NCI-H526 treated with DMSO at 0.1 percent for 48 hours (cell line): Measurements from ENCODE around the gene TTC17.
"Not testable (repeated sequence)": the region's sequence is repeated elsewhere in the genome, so short reads cannot be mapped to it uniquely, and the experiment has no call there.

ENCODE experiments used
- DNase-seq: peaks from one replicate; lab custom pipeline; 2025; lab: John Stamatoyannopoulos, UW

The TTC17 gene

DNA sequence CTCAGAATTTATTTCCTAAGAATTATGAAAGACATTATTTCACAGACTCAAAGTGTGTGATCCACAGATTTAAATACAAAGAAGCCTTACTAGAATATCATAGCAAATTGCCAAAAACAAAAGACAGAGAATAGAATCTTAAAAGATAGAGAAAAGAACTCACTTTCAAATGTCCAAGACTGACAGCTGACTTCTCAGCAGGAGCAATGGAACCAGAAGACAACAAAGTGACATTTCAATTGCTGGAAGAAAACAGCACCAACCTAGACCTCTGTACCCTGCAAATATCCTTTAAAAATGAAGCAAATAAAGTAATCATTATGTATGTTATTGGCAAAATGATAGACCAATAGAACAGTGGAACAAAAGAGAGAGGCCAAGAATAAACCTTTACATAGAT, 109.2 kb downstream of the TTC17 start:
- no peak for DNase-seq

DNA sequence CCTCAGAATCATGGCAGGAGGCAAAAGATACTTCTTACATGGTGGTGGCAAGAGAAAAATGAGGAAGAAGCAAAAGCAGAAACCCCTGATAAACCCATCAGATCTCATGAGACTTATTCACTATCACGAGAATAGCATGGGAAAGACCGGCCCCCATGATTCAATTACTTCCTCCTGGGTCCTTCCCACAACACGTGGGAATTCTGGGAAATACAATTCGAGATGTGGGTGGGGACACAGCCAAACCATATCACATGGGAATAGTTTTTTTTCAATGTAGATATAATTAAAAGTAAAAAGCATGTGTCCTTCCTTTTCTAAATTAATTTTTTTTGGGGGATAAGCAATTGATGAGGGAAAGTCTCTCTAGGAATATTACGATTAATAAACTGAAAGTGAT, 118.8 kb downstream of the TTC17 start:
- not testable (repeated sequence) for DNase-seq

DNA sequence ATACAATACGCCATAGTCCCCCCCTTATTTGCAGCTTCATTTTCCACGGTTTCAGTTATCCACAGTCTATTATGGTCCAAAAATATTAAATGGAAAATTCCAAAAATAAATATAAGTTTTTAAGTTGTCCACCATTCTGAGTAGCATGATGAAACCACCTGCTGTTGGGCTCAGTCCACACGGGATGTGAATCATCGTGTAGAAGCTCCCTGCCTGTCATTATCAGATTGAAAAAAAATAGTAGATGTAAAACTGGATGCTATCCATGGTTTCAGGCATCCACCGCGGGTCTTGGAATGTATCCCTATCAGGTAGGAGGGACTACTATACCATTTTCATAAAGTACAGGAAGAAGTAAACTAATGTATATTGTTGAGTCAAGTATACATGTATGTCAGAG, 127.4 kb downstream of the TTC17 start:
- no peak for DNase-seq

DNA sequence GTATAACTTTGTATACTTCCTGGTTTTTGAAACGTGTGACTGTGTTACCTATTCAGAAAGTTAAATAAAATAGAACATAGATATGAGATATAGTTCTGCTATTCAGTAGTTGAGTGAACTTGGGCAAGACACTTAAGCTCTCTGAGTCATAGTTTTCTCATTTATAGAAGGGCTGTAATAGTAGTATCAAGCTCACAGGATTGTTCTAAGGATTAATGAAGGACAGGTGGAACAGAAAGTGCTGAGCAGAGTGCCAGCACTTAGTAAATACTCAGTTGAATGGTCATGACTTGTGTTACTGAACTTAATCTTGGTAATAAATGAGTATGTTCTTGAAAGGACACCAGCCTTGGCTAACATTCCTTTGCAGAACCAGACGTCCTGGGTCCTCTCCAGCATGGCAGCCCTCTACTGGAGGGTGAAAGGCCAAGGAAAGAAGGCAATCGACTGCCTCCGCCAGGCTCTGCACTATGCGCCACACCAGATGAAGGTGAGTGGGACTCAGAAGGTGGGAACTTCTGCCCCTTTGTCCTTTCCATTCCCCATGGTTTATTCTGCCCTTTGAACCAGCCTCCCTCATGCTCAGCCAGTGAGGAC, 131.2 kb downstream of the TTC17 start:
- DNase-seq = no peak

DNA sequence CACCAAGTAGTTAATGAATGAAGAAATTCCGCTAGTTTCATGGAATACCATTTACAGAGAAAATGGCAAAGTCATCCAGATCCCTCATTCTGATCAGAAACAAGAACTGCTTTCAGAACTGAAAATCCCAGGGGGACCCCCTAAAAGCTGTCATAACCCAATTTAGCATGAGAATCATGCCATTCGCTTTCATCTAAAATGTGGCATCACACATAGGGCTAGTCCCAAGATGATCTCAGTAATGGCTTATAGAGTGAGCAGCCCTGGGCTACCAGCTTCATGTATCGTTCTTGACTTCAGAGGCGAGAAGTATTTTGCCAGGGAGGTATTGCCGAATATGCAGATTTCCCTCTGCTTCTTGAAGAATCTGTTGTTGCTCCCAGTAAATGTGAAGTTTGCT, 134.0 kb downstream of the TTC17 start:
- no peak for DNase-seq

DNA sequence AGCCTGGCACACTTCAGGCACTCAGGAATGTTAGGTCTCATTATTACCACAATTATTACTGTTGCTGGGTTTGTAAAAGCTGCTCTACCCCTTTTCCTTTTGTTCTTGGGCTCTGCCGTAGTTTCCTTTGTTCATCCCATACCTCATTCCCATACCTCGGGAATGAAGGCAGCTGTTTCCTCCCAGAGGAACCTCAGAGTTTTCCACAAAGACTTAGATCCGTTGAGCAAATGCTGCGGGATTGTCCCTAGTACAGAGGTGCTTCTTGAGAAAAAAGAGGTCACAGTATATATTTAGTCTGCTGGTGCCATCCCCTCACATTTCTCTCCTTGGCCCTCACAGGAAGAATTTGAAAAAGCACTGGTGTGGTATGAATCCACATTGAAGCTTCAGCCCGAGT, 134.7 kb downstream of the TTC17 start:
- DNase-seq = no peak

DNA sequence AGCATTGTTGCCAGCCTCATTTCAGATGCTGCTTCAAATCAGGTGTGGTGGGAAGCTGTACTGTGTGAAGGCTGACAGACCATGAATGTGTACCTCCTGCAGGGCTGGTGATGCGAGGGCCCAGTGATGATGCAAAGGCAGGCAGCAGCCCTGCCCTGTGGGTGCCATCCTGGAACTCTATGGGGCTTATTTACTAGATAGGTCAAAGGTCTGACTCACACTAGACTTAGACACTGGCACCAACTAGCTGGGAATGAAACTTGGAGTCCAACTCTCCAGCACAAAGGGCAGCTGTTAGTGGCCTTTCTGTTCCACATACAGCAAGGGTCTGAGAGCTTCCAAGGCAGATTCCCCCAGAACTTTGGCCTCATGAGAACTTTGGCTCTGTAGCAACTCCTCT, 138.4 kb downstream of the TTC17 start:
- no peak for DNase-seq

DNA sequence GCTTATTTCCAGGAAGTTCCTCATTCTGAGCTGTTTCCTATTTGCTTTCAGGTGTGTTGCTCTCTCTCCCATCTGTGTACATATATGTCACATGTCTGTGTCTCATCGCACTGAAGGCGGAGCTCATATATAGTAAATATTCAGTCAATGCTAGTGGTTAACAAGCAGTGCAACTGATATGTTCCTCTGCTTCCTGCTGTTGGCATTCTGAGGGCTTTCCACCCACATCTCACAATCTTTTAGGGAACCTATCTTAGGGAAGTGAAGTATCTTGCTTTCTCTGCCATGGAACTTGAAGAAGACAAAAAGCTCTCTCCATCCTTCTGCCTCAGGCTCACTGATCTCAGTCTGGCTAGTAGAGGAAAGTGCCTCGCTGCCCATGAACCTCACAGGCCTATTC, 139.8 kb downstream of the TTC17 start:
- DNase-seq = no peak

DNA sequence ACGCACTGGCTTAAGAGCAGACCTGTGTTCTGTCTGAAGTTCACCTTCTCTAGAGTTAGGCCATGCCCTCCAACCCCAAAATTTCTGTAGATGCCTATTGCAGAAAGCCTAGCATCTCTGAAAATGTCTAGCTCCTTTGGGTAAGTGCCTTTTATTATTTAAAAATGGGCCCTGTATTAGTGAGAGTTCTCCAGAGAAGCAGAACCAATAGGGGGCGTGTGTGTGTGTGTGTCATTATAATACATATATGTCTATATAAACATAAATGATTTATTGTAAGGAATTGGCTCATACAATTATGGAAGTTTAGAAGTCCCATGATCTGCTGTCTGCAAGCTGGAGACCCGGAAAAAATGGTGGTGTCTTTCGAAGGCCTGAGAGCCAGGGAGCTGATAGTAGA, 144.7 kb downstream of the TTC17 start:
- no peak for DNase-seq

DNA sequence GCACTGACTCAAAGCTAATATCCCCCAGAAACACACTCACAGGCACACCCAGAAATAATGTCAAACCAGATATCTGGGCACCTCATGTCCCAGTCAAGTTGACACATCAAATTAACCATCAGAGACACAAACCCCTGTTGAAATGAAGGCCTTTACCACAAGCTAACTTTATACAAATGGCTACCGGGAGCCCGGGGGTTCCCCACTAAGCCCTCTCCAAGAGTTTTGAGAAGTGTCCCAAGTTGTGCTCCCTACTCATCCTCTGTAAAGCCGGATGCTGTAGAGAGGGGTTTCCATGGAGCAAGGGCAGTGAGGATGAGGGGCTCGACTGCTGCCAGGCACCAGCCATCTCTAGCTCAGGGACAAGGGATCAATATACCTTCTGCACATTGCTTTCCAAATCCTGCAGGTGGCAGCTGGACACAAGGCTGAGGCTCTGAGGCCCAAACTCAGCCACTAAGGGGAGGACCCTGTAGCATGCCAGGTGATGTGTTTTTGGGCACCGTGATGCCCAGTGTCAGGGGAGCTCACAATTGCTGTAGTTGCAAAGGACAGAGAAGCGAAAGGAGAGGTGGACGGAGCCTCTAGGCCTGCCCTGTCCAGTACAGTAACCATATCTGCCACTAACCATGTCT, 145.7 kb downstream of the TTC17 start:
- peak; percentile 7 for DNase-seq

DNA sequence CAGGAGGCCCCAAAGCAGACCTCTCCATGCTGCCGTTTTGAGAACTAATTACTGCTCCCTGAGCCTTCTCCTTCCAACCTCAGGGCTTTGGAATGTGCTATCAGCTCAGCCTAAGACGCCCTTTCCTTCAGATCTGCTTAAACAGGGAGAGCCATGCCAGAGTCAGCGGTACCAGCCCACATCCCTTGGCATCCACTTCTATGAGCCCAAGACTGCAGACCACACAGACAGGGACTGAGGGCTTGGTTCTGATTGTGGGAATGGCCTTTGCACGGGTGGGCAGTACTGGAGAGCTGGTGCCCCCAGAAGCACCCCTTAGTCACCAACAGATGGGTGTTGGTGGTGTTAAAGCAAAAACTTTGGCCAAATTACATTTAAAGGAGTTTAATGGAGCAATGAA, 146.5 kb downstream of the TTC17 start:
- DNase-seq = no peak

DNA sequence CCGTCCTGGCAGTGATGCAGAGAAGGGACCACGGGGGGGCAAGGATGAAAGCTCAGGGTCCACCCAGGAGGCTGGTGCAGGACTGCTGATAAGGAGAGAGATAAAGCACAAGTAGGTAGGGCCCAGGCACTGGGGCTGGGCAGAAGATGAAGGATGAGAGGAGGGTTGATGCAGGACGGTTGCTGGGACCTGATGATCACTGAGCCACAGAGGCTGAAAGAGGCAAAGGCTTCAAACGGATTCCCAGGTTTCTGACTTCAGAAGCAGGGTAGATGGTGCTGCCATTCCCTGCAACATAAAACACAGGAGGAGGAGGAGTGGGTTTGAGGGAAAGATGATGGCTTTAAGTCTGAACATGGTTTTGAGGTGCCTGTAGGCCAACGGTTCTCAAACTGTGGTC, 148.5 kb downstream of the TTC17 start:
- DNase-seq = no peak

DNA sequence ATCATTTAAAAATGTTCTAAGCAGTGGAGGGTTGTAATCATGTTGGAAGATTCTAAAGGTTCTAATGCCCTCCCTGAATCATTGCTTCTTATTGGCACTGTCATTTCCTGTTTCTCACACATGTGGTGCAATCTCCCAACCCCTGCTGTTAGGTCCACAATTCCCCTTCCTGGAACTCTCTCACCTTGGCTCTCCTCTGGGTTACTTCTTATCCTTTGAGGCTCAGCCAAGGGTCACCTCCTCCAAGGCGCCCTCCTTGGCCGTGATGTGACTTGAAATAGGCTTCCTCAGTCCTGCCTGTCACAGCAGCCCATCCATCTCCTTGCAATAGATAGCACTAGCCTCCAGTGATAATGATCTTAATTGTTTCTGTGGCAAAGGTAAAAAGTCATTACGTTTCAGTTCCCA, 149.8 kb downstream of the TTC17 start:
- DNase-seq = no peak

DNA sequence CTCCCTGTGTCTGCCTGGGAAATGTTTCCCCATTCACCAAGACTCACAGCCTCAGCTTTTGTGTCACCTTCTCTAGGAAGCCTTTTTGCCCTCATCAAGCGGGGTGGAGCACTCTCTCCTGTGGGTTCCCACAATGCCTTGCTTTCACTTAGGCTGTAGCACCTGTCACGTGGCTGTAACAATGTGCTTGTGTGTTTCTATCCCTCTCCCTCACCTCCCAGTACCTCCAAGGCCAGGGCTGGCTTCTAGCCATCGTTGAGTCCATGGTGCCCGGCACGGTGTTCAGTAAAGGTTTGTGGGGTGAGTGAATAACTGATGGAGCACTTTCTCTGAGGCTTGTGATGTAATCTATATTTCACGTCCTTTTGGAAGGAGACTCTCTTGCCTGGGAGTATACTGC, 153.2 kb downstream of the TTC17 start:
- DNase-seq = no peak

DNA sequence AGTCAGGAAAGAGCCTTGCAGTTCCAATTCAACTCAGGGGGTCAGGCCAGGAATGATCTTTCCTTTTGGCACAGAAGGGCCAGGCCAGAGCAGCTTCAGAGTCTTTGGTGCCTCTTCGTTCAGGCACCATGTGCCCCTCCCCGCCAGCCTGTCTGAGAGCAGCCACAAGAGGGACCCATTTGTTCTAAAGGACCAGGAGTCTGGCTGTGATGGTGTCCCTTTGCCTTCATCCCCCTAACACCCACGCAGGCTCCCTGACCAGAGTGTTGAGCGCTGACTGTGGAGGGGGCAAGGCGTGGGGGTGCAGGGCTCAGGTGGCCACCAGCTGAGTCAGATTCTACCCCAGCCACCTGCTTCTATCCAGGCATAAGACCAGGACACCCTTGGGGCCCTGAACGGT, 156.4 kb downstream of the TTC17 start:
- no peak for DNase-seq

DNA sequence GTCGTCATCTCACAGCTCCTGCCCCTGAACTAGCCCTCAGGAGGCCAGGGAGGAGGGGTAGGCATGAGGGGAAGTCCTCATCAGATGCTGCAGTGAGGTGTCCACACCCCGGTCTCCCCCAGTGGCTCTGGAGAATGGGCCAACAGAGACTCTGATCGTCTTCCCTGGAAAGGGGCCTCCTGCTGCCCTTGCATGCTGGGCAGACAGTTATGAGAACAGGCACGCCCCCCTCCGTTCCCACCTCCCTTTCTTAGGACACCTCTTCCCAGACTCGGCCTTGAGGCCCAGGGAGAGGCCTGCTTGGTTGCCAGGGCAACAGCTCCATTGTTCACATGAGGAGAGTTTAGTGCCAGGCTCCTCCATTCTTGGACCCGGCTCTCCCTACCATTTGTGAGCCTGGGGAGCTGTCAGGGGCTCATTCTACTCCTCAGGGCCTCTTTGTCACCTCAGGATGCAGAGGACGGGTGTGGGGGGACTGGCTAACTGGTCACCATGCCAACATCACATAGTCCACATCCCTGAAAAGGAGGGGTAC, 157.7 kb downstream of the TTC17 start:
- DNase-seq = no peak

DNA sequence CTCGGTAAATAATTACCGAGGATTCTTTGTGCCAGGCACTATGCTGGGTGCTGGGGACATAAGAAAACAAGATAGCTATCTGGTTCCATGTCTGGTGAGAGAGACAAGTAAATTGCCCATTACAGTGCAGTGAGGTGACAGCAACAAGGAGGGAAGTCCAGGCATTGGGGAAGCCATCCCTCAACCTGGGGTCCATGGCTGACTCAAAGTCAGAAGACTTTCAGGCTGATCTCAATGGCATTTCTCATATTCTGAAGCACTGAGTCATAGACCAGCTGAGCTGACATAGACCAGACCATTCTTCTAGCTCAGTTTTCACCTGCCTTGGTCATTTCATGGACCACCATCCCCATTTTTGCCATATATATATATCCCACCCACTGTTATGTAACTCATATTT, 158.8 kb downstream of the TTC17 start:
- no peak for DNase-seq

DNA sequence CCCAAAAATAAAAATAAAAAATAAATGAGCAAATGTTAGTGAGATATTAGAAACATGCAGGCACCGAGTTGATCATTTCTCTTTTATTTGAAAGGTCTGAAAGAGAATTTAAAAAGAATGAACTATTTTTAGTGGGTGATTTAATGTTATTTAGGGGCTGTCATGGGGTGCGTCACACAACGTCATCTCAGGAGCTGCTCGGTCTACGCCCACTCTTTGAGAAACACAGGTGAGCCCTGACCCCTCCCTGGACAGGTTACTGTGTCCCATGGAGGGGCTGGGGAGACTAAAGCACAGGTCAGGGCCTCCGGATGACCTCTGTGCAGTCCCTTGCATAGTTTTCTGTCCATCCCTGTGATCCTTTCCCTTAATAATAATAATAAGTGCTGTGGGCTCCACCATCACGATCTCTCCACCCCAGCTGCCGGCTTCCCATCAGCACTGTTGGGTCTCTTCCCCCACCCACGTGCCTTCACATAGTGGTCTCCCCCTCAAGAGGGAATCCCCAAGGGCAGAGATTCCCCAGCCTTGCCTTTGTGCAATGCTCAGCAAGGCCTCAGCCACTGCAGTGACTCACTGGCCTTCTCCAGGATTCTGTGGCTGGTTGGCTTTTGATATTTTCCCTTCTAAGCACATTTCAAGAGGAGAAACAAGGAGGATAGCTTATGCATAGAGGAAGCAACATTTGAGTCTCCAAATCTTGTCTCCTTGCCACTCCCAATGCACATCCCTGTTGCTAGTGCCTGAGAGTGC, 159.9 kb downstream of the TTC17 start:
- DNase-seq = no peak

DNA sequence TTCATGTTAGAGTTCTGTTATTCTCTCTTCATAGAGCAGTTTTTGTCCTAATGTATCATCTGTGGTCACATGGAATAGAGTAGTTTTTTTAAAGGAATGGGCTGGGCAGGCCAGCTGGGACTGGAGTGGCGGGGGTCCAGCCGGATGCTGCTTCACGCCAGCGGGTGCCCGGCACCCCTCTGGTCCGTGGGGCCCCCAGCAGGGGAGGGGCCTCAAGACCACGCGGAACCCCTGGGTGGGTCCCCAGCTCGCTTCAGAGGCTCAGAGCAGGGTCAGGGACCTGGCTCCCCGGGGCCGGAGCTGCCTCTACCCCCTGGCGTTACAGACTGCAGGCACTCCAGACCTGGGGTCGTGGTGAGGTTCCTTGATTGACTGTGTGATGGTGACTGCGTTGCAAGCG, 162.8 kb downstream of the TTC17 start:
- no peak for DNase-seq

DNA sequence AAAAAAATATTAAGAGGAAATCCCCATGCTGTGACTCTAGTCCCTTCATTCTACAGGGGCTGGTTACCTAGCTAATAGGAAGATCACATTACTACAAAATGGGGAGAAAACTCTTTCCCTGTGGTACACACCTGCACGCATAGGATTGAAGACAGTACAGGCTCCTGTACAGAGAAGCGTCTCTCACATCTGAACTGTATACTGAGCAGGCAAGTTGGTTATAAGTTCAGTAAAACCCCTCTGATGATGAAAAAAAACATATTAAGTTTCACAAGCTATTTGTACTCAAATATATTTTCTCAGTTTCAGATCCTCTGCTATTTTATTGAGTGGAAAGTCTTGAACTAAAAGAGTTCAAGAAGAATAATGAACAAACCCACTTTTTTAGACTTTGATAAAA, 164.9 kb downstream of the TTC17 start:
- DNase-seq = no peak

DNA sequence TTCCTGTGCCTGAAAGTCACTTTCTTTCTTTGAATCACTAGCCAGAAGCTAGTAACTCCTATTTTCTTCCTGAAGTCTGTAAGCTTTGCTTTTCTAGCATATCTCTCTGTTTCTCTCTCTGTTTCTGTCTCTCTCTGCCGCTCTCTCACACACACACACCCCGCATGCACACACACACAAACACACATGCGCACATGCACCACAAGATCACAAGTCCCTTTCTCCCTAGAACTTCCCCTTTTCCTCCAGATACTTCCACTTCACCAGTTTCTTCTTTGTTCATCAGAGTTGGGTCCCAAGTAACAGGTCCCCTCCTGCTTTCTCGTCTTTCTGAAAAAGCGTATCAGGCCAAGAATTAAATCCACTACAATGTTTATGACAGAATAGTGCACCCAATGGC, 173.3 kb downstream of the TTC17 start:
- DNase-seq = no peak

DNA sequence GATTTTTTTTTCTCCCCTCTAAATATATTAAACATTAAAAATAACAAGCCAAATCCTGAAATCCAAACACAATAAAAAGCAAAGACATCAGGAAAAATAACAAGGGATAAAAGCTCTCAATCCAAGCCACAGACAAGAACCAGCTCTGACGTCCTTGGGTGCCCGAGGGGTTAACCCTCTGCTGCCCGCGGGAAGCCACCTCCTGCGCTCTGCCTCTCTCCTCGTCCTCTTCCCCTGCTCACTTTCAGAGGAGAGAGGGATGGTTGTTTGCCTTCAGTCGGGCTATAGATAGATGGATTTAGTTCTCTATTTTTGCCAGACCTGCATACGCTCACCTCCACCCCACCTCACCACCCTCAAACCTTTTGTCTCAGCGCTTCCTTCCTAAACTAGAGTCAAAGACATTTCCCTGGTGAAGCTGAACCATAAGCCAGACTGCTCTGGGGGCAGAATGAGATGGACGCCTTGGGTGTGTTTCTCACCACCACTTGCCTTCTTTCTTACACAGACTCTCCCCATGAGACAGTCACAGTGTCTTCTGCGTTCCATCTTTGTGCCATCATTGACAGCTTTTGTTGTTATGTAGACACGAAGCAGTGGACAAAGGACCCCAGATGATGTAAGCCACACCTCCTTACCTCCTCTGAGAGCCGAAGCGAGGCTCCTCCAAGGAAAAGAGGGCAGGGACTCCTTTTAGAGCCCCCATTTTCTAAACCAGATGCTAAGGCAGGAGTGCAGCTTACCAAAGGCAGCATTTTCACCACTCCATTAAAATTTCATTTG, 179.3 kb downstream of the TTC17 start:
- no peak for DNase-seq

DNA sequence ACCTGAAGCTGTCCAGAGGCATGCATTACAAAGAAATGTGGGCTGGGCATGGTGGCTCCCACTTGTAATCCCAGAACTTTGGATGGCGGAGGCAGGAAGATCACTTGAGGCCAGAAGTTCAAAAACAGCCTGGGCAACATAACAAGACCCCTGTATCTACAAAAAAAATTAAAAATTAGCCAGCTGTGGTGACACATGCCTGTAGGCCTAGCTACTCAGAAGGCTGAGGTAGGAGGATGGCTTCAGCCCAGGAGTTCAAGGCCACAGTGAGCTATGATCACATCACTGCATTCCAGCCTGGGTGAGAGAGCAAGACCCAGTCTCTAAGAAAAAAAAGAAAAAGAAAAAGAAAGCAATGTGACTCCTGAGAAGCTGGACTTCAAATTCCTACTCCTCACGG, 183.3 kb downstream of the TTC17 start:
- no peak for DNase-seq
